Kidney capillary endothelial cell (primary cell): Measurements from ENCODE around the gene DDI2.
A peak's percentile ranks its signal among the peaks of the same experiment; 100 is the strongest.
"Not testable (repeated sequence)": the region's sequence is repeated elsewhere in the genome, so short reads cannot be mapped to it uniquely, and the experiment has no call there.

Experiments used
- DNase-seq: peaks from one replicate; pipeline ENCODE4 v3.0.0-alpha.2; 2018; ENCODE audit warnings: low spot score

DDI2 gene

GRCh38 chr1:15678578-15678977 is 61.3 kb downstream of the DDI2 start:
- peak; percentile 73 for DNase-seq

- no peak for DNase-seq
Measured at GRCh38 chr1:15680131-15680530, 62.9 kb downstream of the DDI2 start.

DNA sequence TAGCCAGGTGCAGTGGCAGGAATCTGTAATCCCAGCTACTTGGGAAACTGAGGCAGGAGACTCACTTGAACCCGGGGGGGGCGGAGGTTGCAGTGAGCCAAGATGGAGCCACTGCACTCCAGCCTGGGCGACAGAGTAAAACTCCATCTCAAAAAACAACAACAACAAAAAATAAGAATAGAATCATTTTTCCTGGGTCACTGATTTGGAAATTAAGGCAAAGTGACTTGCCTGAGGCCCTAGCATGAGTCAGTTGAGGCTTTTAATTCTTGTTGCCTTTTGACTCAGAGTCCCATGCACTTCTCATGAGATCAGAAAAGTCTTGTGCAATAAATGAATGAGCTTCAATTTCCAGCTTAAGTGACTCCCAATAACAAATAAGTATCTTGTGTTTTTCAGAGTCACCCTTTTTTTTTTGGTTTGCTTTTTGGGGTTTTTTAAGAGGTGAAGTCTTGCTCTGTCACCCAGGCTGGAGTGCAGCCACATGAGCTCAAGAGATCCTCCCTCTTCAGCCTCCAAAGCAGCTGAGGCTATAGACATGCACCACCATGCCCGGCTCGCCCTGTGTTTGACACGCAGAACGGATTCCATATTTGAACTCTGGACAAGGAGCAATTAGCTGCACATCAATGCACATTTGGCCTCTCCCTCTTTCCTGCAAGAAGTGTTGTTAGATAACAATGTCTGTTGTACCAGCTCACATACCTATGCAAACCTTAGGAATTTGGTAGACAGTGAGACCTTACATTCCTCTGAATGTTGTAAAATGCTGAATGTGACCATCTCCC is 63.5 kb downstream of the DDI2 start:
- no peak for DNase-seq

DNA sequence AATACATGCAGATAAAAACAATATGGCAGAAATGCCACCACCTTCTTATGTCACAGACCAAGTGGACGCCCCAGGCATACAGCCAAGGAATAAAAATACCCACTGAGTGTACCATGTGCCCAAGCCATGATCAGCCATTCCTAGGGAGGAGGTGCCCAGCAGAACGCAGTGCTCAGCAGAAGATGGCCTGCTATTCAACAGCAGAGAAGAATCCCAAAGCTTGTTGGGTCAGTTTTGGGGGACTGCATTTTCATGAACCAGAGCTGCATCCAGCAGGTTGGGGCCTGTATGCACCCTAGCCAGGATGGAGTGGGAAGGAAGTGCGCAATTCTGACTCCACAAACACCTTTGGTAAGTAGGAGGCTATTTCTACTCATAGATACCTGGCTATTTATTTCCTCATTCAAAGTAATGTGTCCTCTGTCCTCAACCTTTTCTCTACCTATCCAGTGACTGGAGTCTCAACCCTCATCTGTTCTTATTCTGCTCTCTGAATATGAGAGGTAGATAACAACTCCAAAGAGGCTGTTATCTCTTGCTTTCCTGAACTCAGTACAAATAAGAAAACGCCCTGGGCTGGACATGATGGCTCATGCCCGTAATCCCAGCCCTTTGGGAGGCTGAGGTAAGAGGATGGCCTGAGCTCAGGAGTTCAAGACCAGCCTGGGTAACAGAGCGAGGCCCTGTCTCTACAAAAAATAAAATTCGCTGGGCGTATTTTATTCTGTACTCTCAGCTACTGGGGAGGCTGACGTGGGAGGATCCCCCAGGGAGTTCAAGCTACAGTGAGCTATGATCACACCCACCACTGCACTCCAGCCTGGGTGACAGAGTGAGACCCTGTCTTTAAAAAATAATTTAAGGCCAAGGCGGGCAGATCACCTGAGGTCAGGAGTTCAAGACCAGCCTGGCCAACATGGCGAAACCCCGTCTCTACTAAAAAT is 64.4 kb downstream of the DDI2 start:
- no peak for DNase-seq

DNA sequence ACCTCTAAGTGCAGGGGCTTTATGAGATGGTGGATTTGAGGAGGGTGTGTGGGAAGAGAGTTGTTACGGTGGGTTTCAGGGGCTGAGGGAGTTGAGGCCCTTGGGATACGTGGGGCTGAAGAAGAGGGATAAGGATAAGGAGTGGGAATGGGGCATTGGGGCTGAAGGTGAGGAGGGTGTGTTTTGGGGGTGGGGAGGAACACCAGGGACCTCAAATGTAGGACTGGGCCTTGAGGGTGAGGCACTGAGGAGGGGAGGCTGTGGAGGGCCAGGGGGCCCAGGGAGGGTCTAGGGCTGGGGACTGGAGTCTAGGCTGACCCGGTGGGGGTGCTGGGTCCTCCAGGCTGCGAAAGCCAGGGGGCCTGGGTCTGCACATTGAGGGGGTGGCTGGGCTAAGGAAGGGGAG is 65.7 kb downstream of the DDI2 start:
- no peak for DNase-seq

DNA sequence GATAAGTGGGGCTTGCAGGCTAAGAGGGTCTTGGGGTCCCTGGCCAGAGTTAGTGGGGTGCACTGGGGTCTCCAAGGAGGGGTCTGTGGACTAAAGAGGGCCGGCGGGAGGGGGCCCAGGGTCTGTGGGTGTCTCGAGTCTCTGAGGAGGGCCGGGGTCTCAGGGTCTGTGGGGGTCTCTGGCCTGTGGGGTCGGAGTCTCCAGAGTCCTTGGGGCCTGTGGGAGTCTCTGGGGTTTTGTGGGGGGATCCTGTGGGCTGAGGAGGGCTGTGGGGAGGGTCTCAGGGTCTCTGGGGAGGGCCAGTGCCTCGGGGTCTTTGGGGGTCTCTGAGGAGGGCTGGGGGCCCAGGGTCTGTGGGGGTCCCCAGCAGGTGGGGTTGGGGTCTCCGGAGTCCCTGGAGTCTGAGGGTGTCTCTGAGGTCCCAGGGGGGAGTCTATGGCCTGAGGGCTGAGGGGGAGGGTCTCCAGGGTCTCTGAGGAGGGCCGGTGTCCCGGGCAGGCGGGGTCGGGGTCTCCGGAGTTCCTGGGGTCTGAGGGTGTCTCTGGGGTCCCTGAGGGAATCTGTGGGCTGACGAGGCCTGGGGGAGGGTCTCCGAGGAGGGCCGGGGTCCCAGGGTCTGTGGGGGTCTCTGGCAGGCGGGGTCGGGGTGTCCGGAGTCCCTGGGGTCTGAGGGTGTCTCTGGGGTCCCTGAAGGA is 66.2 kb downstream of the DDI2 start:
- DNase-seq: no peak

- no peak for DNase-seq
Measured at GRCh38 chr1:15684042-15684461, 66.8 kb downstream of the DDI2 start, which contains the start of gene PLEKHM2. Gene PLEKHM2, plus strand, starts transcription at chr1:15684320. Its CDS starts 239 bp downstream, at chr1:15684559.

DNA sequence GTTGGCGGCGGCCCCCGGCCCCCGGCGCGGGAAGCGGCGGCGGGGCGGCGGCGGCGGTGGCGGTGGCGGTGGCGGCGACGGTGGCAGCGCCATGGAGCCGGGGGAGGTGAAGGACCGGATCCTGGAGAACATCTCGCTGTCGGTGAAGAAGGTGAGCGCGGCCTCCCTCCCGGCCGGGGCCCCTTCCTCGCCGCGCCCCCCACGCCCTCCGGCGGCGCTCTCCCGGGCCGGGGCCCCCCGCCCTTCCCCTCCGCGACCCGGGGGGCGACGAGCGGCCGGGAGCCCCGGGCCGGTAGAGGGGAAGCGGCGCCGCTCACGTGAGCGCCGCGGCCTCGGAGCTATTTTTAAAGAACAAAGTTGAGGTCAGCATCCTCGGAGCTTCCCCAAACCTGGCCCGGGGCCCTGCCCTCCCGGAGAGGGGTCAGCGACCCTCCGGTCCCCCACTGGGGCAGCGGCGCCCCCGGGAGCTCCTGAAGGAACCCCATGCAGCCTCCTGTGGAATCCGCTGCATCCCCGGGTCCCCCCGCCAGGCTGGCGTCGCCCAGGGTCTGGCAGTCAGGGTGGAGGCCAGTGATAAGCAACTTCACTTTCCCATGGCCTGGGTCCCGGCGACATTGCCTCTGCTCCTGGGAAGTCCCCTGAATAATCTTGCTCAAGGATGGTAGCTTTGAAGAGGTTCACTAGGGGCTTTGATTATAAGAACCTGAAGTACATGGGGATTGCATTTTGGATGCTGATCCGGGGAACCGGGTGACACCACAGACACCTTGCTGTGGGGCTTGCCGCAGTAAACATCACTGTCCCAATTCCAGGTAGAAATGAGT is 67.4 kb downstream of the DDI2 start:
- DNase-seq: no peak

GRCh38 chr1:15685820-15686219 is 68.6 kb downstream of the DDI2 start:
- no peak for DNase-seq

DNA sequence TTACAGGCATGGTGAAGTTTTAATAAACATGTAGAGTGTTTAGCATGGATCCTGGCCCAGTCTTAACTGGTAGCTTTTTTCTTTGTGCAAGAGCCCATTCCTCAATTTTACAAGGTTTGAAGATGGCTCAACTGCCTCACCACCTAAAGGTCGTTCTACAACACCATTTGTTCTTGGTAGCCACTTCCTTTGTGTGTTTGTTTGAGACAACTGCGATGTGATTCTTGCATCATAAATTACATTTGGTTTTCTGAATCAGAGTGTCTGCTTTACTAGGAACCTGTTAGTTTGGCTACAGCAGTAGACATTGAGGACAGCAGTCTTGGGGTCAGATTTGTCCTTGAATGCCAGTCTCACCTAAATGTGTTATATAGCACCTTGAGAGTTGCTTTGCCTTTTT is 70.2 kb downstream of the DDI2 start:
- no peak for DNase-seq

DNA sequence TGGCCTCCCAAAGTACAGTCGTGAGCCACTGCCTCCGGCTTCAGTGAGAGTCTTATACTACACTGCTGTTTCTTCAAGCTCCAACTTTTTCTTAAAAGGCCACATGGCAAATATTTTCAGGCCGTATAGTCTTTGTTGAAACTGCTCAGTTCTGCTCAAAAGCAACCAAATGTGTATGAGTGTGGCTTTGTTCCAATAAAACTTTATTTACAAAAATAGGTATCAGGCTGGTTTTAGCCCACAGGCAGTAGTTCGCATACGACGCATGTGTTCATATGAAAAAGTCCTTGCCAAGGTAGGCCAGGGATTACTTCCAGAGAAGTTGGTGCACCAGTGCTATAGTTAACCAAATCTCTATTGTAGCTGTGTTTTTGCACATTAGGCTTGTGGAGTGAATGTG is 73.1 kb downstream of the DDI2 start:
- DNase-seq: no peak

- DNase-seq: no peak
Measured at GRCh38 chr1:15691434-15692032, 74.3 kb downstream of the DDI2 start.

GRCh38 chr1:15692121-15692682 is 74.9 kb downstream of the DDI2 start:
- no peak for DNase-seq

GRCh38 chr1:15693371-15693770 is 76.1 kb downstream of the DDI2 start:
- DNase-seq: no peak

DNA sequence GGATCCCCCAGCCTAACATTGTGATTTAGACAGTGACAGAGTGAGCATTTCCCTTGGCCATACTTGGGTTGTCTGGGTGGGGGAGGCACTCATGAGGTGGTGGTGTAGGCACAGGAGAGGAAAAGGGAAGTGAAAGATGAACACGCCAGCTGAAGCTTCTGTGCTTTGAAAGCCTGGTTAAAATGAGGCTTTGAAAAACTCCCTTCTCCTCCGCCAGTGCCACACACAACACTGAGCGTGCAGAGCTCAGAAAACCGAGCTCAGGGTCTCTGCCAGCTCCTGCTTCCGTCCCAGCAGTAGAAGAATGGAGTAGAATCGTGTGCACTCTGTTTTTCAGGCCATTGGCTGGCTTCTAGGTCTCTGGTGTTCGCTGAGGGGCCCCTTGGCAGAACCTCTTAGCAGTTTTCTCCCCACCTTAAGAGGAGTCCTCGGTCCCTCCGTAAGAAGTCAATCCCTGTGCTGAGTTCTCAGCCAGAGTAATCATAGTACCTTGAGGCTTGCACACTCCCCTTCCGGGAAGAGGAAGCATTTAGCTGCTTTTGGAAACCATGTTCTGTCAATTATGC is 79.8 kb downstream of the DDI2 start:
- no peak for DNase-seq

- no peak for DNase-seq
Measured at GRCh38 chr1:15698201-15698600, 80.9 kb downstream of the DDI2 start.

DNA sequence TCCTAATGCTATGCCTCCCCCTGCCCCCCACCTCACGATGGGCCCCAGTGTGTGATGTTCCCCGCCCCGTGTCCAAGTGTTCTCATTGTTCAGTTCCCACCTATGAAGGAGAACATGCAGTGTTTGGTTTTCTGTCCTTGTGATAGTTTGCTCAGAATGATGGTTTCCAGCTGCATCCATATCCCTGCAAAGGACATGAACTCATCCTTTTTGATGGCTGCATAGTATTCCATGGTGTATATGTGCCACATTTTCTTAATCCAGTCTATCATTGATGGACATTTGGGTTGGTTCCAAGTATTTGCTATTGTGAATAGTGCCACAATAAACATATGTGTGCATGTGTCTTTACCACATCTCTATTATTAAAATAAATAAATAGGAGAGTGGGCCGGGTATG is 82.1 kb downstream of the DDI2 start:
- DNase-seq: not testable (repeated sequence)

DNA sequence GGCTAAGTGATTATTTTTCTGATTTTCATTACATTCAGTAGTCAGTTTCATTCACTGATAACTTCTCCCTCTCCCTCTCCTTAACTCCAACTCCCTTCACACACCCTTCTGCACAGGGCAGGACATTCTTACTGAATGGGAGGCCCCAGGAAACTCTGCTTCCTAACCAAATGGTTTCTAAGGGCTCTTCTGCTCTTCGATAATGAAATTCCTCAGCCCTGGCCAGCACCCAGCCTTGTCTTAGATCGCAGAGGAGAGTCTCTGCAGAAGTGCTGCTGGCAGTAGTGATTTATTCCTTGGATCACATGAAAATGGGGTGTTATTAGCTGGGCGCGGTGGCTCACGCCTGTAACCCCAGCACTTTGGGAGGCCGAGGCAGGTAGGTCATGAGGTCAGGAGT is 83.2 kb downstream of the DDI2 start:
- DNase-seq: no peak

- DNase-seq: no peak
Measured at GRCh38 chr1:15701784-15702183, 84.5 kb downstream of the DDI2 start.
